Cardiac fibroblast (primary cell): ENCODE results near the gene SLC5A11.
"Not testable (repeated sequence)": the region's sequence is repeated elsewhere in the genome, so short reads cannot be mapped to it uniquely, and the experiment has no call there.

Experiments used
- DNase-seq, 2 donors: peaks; one replicate each; pipeline versions ENCODE4 v3.0.0 to v3.0.0-alpha.2; 2010; ENCODE audit warnings: low read depth in 2 of 2
- H3K4me3 ChIP-seq, 2 donors: replicated peaks in 1 of 2; 1 replicate in 1 of 2; 2 replicates in 1 of 2; pipeline ENCODE4 v1.5.1; 2011; ENCODE audit warnings: low read depth in 2 of 2, low read length in 2 of 2, mild to moderate bottlenecking in 2 of 2, moderate library complexity in 1 of 2
- CTCF ChIP-seq: IDR thresholded peaks from one replicate; pipeline ENCODE4 v1.5.1; 2011; ENCODE audit warnings: low read depth, mild to moderate bottlenecking, low read length, inconsistent platforms

The SLC5A11 gene

DNA sequence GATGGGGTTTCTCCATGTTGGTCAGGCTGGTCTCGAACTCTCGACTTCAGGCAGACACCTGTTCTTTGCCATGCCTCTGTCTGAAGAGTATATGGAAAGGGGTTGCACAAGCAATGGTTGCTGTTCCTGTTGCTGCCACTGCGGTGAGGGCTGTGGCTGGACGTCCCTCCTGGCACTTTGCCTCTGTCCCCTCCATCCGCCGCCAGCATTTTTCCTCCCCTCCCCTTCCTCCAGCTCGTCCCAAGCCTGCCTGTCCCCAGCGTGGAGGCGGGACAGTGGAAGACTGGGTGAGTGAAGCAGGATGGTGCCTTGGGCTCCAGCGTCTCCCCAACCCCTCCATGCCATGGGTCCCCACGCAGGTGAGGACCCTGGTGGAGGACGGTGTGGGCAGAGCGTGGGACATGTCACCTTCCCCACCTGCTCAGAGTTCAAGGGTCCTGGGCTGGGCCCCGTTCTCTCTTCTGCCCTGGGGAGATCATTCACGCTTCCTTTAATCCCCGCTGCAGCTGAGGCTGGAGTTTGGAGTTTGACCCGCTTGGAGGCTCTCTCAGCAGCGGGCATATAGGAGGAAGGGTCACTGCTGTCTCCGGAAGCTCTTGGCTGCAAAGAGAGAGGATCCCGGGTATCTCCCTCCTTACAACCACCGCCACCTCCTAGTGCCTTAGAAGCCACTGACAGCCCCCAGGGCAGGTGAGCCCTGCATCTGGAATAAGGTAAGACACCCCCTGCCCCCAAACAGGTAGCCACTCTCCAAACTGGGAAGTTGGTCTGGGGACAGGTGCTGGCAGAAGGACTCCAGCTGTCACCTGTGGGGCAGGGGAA lies at the start of gene SLC5A11:
Gene SLC5A11, plus strand, starts transcription at position 238 of the 822 bp plus-strand sequence. CDS start 12,681 bp downstream, outside the sequence.
- no peak within 1 kb of the TSS for H3K4me3 ChIP-seq
- DNase-seq: no peak
- no peak for TF ChIP-seq CTCF

DNA sequence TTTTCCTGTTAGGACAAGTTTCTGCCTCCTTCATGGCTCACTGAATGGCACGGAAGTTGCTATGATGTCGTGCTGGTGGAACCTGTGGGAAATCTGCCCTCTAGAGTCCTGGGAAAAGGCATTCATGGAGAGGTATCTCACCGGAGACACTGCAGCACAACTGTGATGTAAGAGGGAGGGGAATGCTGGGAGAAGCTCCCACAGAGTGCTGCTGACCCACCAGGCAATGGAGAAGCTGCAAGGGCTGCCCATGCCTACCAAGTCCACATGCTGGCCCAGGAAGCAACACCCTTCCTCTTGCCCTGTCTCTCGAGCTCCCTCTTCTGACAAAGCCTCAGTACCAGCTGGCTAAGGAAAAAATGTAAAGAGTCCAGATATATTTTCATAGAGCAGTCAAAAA lies 45.2 kb upstream of the SLC5A11 start:
- peak; percentile 46 to 51 for DNase-seq

DNA sequence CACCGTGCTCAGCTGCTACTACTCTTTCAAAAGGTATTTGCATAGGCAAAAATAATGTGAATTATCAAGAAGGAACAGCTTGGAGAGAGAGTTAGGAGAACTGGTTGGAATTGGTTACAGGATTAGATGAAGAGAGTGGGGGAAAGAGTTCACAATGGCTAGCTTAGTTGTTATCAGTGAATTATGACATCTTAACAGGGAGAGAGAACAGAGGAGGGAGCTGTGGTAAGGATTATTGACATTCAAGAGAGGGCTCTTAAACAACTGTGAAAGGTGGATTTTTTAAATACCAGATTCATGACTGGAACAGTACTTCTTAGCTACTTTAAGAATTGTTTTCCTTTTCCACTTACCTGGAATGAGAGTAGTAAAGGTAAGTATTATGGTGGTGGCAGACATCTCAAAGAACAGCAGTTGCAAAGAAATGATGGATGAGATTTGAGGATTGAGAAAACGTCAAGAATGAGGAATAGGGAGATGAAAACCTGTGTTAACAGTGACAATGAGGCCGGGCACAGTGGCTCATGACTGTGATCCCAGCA lies 43.9 kb upstream of the SLC5A11 start:
- no peak for TF ChIP-seq CTCF
- DNase-seq: peak in 1 of 2 donors; percentile 23
- no peak overlapping the region for H3K4me3 ChIP-seq

More for the DNA sequence above, 45.2 kb upstream of the SLC5A11 start:
- no peak overlapping the region for H3K4me3 ChIP-seq
- peak; percentile 43 for TF ChIP-seq CTCF

- no peak for TF ChIP-seq CTCF
- DNase-seq: no peak
- no peak overlapping the region for H3K4me3 ChIP-seq
These were observed 40.3 kb upstream of the SLC5A11 start for GRCh38 chr16:24805484-24805883.

DNA sequence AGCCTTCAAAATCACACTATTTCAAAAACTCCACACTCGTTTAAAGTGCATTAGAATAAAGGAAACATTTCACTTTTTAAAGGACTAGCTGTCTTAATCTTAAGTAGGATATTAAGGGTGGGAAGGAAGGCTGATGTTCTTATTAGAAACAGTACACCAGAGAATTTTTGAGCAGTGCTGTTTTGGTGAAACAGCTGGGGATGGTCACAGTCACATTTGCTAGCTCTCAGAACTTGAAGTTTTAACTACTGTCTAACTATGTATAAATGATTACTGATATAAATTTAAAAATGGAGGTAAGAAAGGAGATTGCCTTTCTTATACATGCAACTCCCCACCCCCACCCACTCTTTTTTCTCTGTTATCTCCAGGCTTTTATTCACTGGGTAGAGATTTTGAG lies 38.5 kb upstream of the SLC5A11 start:
- no peak for TF ChIP-seq CTCF
- no peak overlapping the region for H3K4me3 ChIP-seq
- no peak for DNase-seq

DNA sequence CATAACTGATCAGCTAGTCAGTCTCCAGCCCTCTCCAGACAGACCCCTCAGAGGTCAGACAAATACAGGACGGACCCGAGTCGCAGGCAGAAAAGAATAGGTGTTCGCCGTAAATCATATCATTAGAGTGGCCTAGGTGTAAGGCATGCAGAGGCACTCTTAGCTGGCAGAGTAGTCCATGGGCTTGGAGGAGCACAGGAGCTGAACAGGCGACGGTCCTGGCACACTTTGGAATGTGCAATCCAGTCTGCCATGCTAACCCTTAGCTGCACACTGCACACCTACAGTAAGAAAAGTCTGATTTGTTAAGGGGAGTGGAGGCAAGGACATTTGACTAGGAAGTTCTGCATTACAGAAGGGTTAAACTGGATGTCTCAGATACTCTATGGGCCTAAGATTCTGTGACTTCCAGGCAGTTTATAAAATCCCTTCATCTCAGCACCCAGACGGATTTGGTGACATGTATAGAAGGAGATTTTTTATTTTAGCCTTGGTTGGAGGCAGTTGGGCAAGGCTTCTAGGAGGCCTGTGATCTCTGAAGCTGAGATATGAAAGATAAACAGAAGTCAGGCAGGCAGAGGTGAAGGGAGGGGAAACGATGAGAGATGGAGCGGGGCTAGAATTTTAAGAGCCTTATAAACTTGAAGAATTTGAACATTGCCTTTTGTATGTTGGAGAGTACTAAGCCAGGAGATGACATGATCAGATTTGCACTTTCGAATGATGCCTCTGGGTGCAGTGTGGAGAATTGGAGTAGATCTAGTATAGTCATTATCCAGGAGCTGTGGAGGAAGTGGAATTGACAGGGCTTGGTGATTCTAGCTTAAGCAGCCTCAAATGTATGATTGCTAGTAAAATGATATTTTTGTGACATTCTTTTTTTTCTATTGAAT lies 34.6 kb upstream of the SLC5A11 start:
- DNase-seq: no peak
- no peak overlapping the region for H3K4me3 ChIP-seq
- no peak for TF ChIP-seq CTCF

- H3K4me3 ChIP-seq: not testable (repeated sequence)
These were observed 33.0 kb upstream of the SLC5A11 start for GRCh38 chr16:24812813-24813212.

More at GRCh38 chr16:24812813-24813212, 33.0 kb upstream of the SLC5A11 start:
- DNase-seq: not testable (repeated sequence)
